Karpas-422 (cell line): ENCODE measurements around the gene TRPC4AP. TPM values are rescaled to one million over a fixed set of nuclear protein-coding genes. Genes with fewer than 3 reads are reported as not detected.

Experiments used
- DNase-seq: peaks from one replicate; pipeline ENCODE4 v3.0.0-alpha.2; 2015
- H2AFZ ChIP-seq: fragments of 200-600 bp; sonication (generic); 2 replicates; pipeline ENCODE4 v1.6.1; 2014; ENCODE audit warnings: antibody characterized with exemption, low read length, mixed read lengths
- H3K27ac ChIP-seq: fragments of 200-600 bp; sonication (generic); 2 replicates; pipeline ENCODE4 v1.5.1; 2014; ENCODE audit warnings: mild to moderate bottlenecking, low read length, moderate library complexity
- H3K27me3 ChIP-seq: fragments of 200-600 bp; sonication (generic); 2 replicates; pipeline ENCODE4 v1.6.1; 2014; ENCODE audit warnings: low read length, mixed read lengths
- H3K36me3 ChIP-seq: fragments of 200-600 bp; sonication (generic); 2 replicates; pipeline ENCODE4 v1.6.1; 2014; ENCODE audit warnings: low read length, mixed read lengths; ENCODE audit not compliant: insufficient read depth
- H3K4me1 ChIP-seq: fragments of 200-600 bp; sonication (generic); 2 replicates; pipeline ENCODE4 v1.6.1; 2014; ENCODE audit warnings: mild to moderate bottlenecking, low read length, mixed read lengths
- H3K4me2 ChIP-seq: fragments of 200-600 bp; sonication (generic); 2 replicates; pipeline ENCODE4 v1.6.1; 2014; ENCODE audit warnings: low read length, low read depth, mild to moderate bottlenecking; ENCODE audit not compliant: poor library complexity, severe bottlenecking
- H3K4me3 ChIP-seq: fragments of 200-600 bp; sonication (generic); 2 replicates; pipeline ENCODE4 v1.5.1; 2014; ENCODE audit warnings: mild to moderate bottlenecking, antibody characterized with exemption, low read length, mixed read lengths
- H3K79me2 ChIP-seq: fragments of 200-600 bp; sonication (generic); 2 replicates; pipeline ENCODE4 v1.6.1; 2014; ENCODE audit warnings: mild to moderate bottlenecking, low read length, mixed read lengths
- H3K9ac ChIP-seq: fragments of 200-600 bp; sonication (generic); 2 replicates; pipeline ENCODE4 v1.6.0; 2014; ENCODE audit warnings: low read length
- H3K9me2 ChIP-seq: fragments of 200-600 bp; sonication (generic), shearing (Covaris generic); replicated peaks from 2 replicates; pipeline ENCODE4 v1.6.0; 2014; ENCODE audit warnings: mild to moderate bottlenecking, low read length, moderate library complexity; ENCODE audit not compliant: insufficient read depth
- H3K9me3 ChIP-seq: fragments of 300-700, 200-600 bp; sonication (generic); 2 replicates; pipeline ENCODE4 v1.6.1; 2014; ENCODE audit warnings: low read length, mixed read lengths
- H4K20me1 ChIP-seq: fragments of 200-600 bp; sonication (generic); 2 replicates; pipeline ENCODE4 v1.6.1; 2014; ENCODE audit warnings: mild to moderate bottlenecking, antibody characterized with exemption, low read length, low read depth; ENCODE audit not compliant: insufficient read depth
- total RNA-seq: library from RNA; depleted of rRNA; stranded (reverse); fragments of >200 nt; shearing (Covaris generic); gene quantifications from 2 replicates; pipeline ENCODE4 v1.2.3, GENCODE V29; 2014; ENCODE audit warnings: low replicate concordance

TRPC4AP gene
- total RNA-seq, 1 experiment from 2014 or later, result 30.3 TPM

GRCh38 chr20:34993941-34994508, 98.6 kb downstream of the TRPC4AP start:
- no peak for DNase-seq
- H3K9me2 ChIP-seq, result no peaks in the 10 kb centered on the region
- H3K4me3 ChIP-seq, result no peak overlapping the region
- H3K4me1 ChIP-seq, result no peaks in the 10 kb centered on the region
- H3K79me2 ChIP-seq, result no peaks in the 10 kb centered on the region
- H3K27ac ChIP-seq, result no peak overlapping the region
- H3K9me3 ChIP-seq, result no peaks in the 10 kb centered on the region
- H4K20me1 ChIP-seq, result no peaks in the 10 kb centered on the region
- no peak overlapping the region for H3K4me2 ChIP-seq
- H3K9ac ChIP-seq, result no peak overlapping the region
- no peaks in the 10 kb centered on the region for H3K36me3 ChIP-seq
- H2AFZ ChIP-seq, result no peak overlapping the region
- no peaks in the 10 kb centered on the region for H3K27me3 ChIP-seq

DNA sequence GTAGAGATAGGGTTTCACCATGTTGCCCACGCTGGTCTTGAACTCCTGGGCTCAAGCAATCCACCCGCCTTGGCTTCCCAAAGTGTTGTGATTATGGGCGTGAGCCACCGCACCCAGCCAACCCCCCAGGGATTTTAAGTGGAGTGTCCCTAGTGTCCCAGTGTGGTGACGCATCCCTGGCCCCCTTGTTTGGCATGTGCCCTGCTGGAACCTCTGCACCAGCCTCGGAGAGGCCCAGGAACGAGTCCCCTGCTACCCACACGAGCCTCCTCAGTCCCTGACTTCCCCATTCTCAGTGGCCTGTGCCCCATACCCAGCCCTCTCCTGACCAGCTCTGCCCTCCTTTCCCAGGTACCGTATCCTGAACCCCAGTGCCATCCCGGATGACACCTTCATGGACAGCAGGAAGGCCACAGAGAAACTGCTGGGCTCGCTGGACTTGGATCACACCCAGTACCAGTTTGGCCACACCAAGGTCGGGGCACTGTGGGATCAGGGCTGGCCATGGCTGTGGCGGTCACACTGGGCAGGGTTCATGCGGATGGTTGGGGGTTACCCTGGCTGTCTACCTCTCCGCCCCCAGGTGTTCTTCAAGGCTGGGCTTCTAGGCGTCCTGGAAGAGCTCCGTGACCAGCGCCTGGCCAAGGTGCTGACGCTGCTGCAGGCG, 99.7 kb downstream of the TRPC4AP start:
- no peak overlapping the region for H3K4me3 ChIP-seq
- DNase-seq, result no peak
- H3K79me2 ChIP-seq, result no peaks in the 10 kb centered on the region
- H3K9me3 ChIP-seq, result no peaks in the 10 kb centered on the region
- H3K27me3 ChIP-seq, result no peaks in the 10 kb centered on the region
- H3K9me2 ChIP-seq, result no peaks in the 10 kb centered on the region
- no peak overlapping the region for H3K27ac ChIP-seq
- no peak overlapping the region for H3K4me2 ChIP-seq
- H3K9ac ChIP-seq, result no peak overlapping the region
- no peaks in the 10 kb centered on the region for H4K20me1 ChIP-seq
- no peak overlapping the region for H2AFZ ChIP-seq
- no peaks in the 10 kb centered on the region for H3K4me1 ChIP-seq
- no peaks in the 10 kb centered on the region for H3K36me3 ChIP-seq

GRCh38 chr20:34990661-34991214, 101.9 kb downstream of the TRPC4AP start:
- no peak for DNase-seq
- Histone ChIP-seq H3K9me2 (no peaks in the 10 kb centered on the region), H2AFZ (no peak overlapping the region), H3K27ac (no peak overlapping the region), H3K4me1 (no peaks in the 10 kb centered on the region), H3K9ac (no peak overlapping the region), H3K4me3 (no peak overlapping the region), H3K27me3 (no peaks in the 10 kb centered on the region), H4K20me1 (no peaks in the 10 kb centered on the region), H3K9me3 (no peaks in the 10 kb centered on the region), H3K4me2 (no peak overlapping the region), H3K36me3 (no peaks in the 10 kb centered on the region), H3K79me2 (no peaks in the 10 kb centered on the region)

- Histone ChIP-seq H4K20me1 (no peaks in the 10 kb centered on the region), H3K9ac (no peak overlapping the region), H3K4me2 (no peak overlapping the region), H3K4me3 (no peak overlapping the region), H3K27ac (no peak overlapping the region), H3K27me3 (no peaks in the 10 kb centered on the region), H3K79me2 (no peaks in the 10 kb centered on the region), H3K4me1 (no peaks in the 10 kb centered on the region), H3K9me3 (no peaks in the 10 kb centered on the region), H3K9me2 (no peaks in the 10 kb centered on the region), H2AFZ (no peak overlapping the region), H3K36me3 (no peaks in the 10 kb centered on the region)
- DNase-seq, result no peak
Observed at GRCh38 chr20:34990231-34990630, 102.4 kb downstream of the TRPC4AP start.

DNA sequence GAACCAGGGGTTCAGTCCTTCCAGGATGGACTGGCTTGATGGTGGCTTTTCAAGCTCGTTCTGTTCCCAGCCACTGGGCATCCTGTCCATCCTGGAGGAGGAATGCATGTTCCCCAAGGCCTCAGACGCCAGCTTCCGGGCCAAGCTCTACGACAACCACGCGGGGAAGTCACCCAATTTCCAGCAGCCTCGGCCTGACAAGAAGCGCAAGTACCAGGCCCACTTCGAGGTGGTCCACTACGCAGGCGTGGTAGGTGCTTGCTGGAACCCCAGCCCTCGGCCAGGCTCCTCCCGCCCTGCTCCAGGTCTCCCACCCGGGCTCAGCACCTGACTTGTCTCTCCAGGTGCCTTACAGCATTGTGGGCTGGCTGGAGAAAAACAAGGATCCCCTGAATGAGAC, 102.9 kb downstream of the TRPC4AP start:
- no peaks in the 10 kb centered on the region for H3K9me2 ChIP-seq
- no peak overlapping the region for H3K27ac ChIP-seq
- H3K9me3 ChIP-seq, result no peaks in the 10 kb centered on the region
- no peaks in the 10 kb centered on the region for H3K79me2 ChIP-seq
- no peaks in the 10 kb centered on the region for H3K27me3 ChIP-seq
- no peak for DNase-seq
- no peak overlapping the region for H3K9ac ChIP-seq
- H3K4me1 ChIP-seq, result no peaks in the 10 kb centered on the region
- H3K4me2 ChIP-seq, result no peak overlapping the region
- H3K4me3 ChIP-seq, result no peak overlapping the region
- H4K20me1 ChIP-seq, result no peaks in the 10 kb centered on the region
- no peaks in the 10 kb centered on the region for H3K36me3 ChIP-seq
- H2AFZ ChIP-seq, result no peak overlapping the region

DNA sequence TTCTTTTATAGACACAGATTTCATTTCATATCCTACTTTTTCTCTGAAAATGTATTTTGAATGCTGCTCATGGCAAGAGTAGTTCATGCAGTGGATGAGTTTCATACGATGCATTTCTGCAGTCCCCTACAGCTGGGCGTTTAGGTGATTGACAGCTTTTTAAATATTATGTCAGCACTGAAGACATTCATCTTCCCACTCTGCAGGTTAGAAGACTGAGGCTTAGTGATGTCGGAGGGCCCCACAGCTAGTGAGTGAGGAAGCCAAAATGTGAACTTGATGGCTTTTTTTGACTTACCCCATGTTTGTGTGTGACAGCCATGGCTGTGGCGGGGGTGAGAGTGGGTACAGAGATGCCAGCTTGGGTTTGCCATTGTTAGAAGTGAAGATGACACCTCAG, 103.5 kb downstream of the TRPC4AP start:
- H3K27ac ChIP-seq, result no peak overlapping the region

DNA sequence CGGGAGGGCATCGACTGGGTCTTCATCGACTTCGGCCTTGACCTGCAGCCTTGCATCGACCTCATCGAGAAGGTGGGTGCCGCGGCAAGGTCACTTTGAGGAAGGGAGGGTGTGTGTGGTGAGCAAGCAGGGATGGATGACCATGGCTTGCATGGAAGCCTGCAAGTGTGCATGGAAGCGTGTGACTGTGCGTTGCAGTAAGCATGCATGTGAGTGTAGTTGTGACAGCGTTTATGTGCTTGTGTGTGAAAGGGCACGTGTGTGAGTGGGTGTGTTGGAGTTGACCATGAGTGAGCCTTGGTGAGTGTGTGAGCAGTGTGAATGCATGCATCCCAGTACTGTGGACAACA, 104.4 kb downstream of the TRPC4AP start:
- Histone ChIP-seq H3K4me1 (peaks cover 7% of the 10 kb centered on the region), H3K36me3 (no peaks in the 10 kb centered on the region), H3K27me3 (no peaks in the 10 kb centered on the region), H3K4me2 (no peak overlapping the region), H4K20me1 (no peaks in the 10 kb centered on the region), H3K27ac (no peak overlapping the region), H2AFZ (no peak overlapping the region), H3K4me3 (no peak overlapping the region), H3K9me3 (no peaks in the 10 kb centered on the region), H3K9me2 (no peaks in the 10 kb centered on the region), H3K9ac (no peak overlapping the region), H3K79me2 (no peaks in the 10 kb centered on the region)
- DNase-seq, result no peak

More for the DNA sequence above, 103.5 kb downstream of the TRPC4AP start:
- no peaks in the 10 kb centered on the region for H3K27me3 ChIP-seq
- no peak overlapping the region for H3K9ac ChIP-seq
- DNase-seq, result no peak
- H2AFZ ChIP-seq, result no peak overlapping the region
- H3K9me2 ChIP-seq, result no peaks in the 10 kb centered on the region
- H3K4me1 ChIP-seq, result peaks cover 2% of the 10 kb centered on the region
- H3K9me3 ChIP-seq, result no peaks in the 10 kb centered on the region
- H3K36me3 ChIP-seq, result no peaks in the 10 kb centered on the region
- no peaks in the 10 kb centered on the region for H4K20me1 ChIP-seq
- H3K4me2 ChIP-seq, result no peak overlapping the region
- no peaks in the 10 kb centered on the region for H3K79me2 ChIP-seq
- H3K4me3 ChIP-seq, result no peak overlapping the region

GRCh38 chr20:34987288-34988190, 105.1 kb downstream of the TRPC4AP start:
- Histone ChIP-seq H3K27me3 (no peaks in the 10 kb centered on the region), H3K4me1 (peaks cover 7% of the 10 kb centered on the region), H3K9me3 (no peaks in the 10 kb centered on the region), H3K9me2 (no peaks in the 10 kb centered on the region), H2AFZ (no peak overlapping the region), H3K79me2 (no peaks in the 10 kb centered on the region), H3K36me3 (no peaks in the 10 kb centered on the region), H3K27ac (no peak overlapping the region), H3K4me2 (no peak overlapping the region), H3K4me3 (no peak overlapping the region), H3K9ac (no peak overlapping the region), H4K20me1 (no peaks in the 10 kb centered on the region)
- no peak for DNase-seq
